GM10266 (cell line): ENCODE results near the gene TEC.
A peak's percentile ranks its signal among the peaks of the same experiment; 100 is the strongest.

ENCODE experiments used
- DNase-seq: peaks from one replicate; pipeline ENCODE4 v3.0.0; 2012; ENCODE audit errors: extremely low spot score
- CTCF ChIP-seq: IDR thresholded peaks from 2 replicates; pipeline ENCODE4 v1.5.1; 2012; ENCODE audit warnings: mild to moderate bottlenecking, low read depth; ENCODE audit not compliant: control insufficient read depth, insufficient read depth; ENCODE audit errors: missing control alignments

Gene TEC

GRCh38 chr4:48275686-48276085 is 6.0 kb upstream of the TEC start:
- no peak for DNase-seq
- TF ChIP-seq CTCF: no peak

GRCh38 chr4:48275247-48275646 is 5.6 kb upstream of the TEC start:
- peak; percentile 51 for DNase-seq
- TF ChIP-seq CTCF: peak; percentile 63

- no peak for TF ChIP-seq CTCF
- DNase-seq: no peak
Measured at GRCh38 chr4:48271626-48272025, 2.0 kb upstream of the TEC start.

- TF ChIP-seq CTCF: no peak
- peak; percentile 68 for DNase-seq
Measured at GRCh38 chr4:48270951-48271473, 1.4 kb upstream of the TEC start.

- DNase-seq: no peak
- no peak for TF ChIP-seq CTCF
Measured at GRCh38 chr4:48270523-48270897, 872 bp upstream of the TEC start.

- peak; percentile 96 for DNase-seq
- peak; percentile 27 for TF ChIP-seq CTCF
Measured at GRCh38 chr4:48269861-48270522, 354 bp upstream of the TEC start.

- DNase-seq: no peak
- no peak for TF ChIP-seq CTCF
Measured at GRCh38 chr4:48267574-48267973, 2.1 kb downstream of the TEC start.
